Measurements from ENCODE around the gene TNFSF10. TPM values are rescaled to one million over a fixed set of nuclear protein-coding genes. Genes with fewer than 3 reads are reported as not detected.

TNFSF10 gene
- total RNA-seq, 1 donor from 2014 or later, result 23.0 TPM

GRCh38 chr3:172461530-172462138 lies 61.6 kb downstream of the TNFSF10 start:
- no peak for DNase-seq (ENCODE audit: low spot score)

- no peak for DNase-seq (ENCODE audit: low spot score)
These were observed 66.8 kb downstream of the TNFSF10 start for GRCh38 chr3:172456404-172456803.

Other genes starting within 250 kb of the TNFSF10 start
- gene GHSR, start 75.0 kb downstream of the TNFSF10 start, total RNA-seq, result not detected
- 17.8 TPM for gene NCEH1, start 187.6 kb upstream of the TNFSF10 start, total RNA-seq
- 9.1 TPM for gene ECT2, start 227.3 kb upstream of the TNFSF10 start, total RNA-seq

Data from mesenteric fat pad (tissue), 1 donor.